Stimulated activated CD4-positive, alpha-beta T cell treated with anti-CD3 and anti-CD28 coated beads, Interleukin-15, amount 100 ng/mL, for 1 hour (primary cell): ENCODE data around the gene STK39.

ENCODE experiments used
- DNase-seq, 2 donors: peaks; one replicate each; pipeline ENCODE4 v3.0.0-alpha.2; 2020; ENCODE audit warnings: low read depth in 1 of 2, low spot score in 1 of 2

STK39 gene

DNA sequence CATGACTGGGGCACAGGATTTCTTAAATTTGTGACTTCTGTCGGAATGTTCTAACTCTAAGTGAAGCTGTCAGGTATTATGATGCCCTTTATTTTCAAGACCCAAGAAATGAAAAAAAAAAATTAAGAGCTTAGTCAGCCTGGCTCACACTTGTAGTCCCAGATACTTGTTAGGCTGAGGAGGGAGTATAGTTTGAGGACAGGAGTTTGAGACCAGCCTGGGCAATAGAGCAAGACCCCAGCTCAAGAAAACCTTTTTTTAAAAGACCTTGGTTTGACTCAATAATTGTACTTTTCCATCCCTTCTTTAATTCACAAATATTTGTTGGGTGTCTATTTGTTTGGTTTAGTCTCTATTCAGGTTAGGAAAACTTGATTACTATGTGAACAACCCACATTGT lies 310.0 kb downstream of the STK39 start:
- no peak for DNase-seq

DNA sequence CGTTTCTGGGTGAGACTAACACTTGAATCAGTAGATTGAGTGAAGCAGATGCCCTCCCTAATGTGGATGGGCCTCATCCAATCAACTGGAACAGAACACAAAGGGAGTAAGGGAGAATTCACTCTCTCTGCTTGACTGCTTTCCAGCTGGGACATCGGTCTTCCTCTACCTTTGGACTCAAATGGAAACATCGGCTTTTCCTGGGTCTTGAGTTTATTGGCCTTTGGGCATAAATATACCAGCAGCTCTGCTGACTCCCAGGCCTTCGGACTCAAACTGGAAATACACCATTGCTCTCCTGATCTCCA lies 311.6 kb downstream of the STK39 start:
- no peak for DNase-seq

DNA sequence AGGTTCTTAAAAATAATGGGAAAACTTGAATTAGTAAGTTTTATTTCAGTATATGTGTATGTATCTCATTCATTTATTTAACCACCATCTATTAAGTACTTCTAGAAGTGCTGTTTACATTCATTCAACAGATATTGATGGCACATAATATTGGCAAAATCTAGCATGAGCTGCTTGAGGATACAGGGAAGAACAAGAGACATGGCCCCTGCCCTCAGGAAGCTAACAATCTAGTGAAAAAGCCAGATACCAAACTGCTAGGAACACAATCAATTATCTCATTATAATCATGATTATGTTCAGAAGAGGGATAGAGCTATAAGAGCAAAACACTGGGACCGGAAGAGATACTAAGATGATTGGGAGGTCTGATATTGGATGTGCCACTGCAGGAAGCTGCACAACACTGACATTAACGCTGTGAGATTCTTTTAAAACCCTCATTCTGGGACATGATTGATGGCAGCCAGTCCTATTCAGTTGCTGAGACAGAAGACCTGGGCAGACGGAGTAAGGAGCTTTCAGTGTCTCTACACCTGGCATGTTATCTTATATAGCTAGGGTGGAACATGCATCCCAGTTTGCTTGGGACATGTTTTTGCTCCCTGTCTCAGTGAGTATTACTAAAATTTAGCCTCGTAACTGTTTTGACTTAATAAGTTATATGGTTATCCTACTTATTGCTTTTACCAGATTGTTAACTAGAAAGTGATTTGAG lies 314.1 kb downstream of the STK39 start:
- DNase-seq, result no peak

DNA sequence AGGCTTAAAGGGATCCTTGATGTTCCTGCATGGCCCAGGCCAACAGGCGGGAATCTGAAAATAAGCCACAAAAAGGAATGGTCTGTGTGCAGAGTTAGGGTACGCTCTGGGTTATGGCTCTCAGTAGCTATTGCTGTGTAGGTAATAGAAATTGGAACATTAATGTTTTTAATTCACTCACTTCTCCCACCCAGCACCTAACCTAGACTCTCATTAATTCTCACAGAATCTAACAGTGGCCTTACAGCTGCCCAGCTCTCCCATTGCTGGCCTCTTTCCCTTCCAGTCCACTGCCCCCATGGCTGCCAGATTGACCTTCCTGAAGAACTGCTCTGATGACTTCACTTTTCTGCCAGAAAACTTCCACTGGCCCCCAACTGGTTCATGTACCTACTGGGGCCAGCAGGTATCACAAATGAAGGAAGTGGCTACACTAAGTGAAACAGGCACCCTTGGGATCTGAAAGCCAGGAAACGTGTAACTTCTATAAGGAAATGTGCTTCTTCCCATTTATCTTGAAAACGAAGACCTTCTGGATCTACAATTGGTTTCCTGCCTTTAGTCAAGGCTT lies 315.2 kb downstream of the STK39 start:
- DNase-seq, result no peak

- DNase-seq, result no peak
Observed at GRCh38 chr2:167929484-167929883, 317.9 kb downstream of the STK39 start.

- no peak for DNase-seq
Observed at GRCh38 chr2:167928434-167928833, 319.0 kb downstream of the STK39 start.

DNA sequence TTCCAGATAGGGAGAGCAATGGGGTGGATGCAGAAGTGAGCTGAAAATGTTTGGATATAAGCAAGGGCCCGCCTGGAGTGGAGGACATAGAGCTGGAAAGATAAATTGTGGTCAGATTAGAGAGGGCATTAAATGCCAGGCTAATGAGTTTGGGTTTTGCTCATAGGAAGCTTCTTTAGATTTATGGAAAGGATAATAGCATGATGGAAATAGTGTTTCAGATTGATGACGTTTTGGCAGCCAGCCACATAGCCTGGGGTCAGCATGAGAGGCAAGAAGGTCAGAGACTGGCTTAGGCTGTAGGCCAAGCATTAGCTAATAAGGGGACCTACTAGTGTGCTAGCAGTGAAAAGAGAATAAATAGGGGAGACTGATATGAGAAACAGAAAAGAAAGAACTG lies 321.6 kb downstream of the STK39 start:
- no peak for DNase-seq

GRCh38 chr2:167924556-167924955 lies 322.8 kb downstream of the STK39 start:
- no peak for DNase-seq

GRCh38 chr2:167916756-167917155 lies 330.6 kb downstream of the STK39 start:
- DNase-seq, result no peak

GRCh38 chr2:167914969-167915368 lies 332.4 kb downstream of the STK39 start:
- no peak for DNase-seq

DNA sequence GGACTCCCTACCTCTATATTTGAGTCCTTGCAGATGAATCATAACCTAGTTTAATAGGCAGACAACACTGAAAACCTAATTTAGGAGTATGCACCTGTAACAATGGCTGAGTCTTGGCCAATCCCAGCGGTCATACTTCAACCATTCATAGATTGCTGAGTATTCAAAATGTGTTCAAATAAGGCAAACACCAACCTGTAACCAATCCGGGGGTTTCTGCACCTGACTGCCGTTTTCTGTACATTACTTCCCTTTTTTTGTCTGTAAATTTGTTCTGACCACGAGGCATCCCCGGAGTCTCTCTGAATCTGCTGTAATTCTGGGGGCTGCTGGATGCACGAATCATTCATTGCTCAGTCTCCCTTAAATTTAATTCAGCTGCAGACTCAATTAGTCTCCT lies 338.6 kb downstream of the STK39 start:
- no peak for DNase-seq

DNA sequence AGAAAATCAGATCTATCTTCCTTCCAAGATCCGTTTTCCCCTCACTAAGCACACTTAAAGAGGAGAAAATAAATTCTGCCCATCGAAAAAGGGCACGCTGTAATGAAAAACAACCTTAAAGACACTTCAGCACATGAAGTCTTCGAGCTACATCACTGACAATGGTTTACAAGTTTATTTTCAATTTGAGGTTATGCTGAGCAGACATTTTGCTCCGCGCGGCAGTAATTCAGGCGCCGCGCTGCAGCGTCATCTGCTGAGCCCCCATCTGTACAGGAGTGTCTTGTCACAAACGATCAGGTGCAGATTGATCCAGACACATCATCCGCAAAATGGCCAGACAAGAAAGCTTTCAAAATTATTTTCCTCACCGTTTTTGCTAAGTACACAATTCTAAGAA lies 341.7 kb downstream of the STK39 start:
- no peak for DNase-seq
